ENCODE data around the gene ZNF385C. TPM values are rescaled to one million over a fixed set of nuclear protein-coding genes. Genes with fewer than 3 reads are reported as not detected.

The ZNF385C gene
- total and polyA plus RNA-seq, 2 of the 13 experiments (the other 11 are each of a cell fraction or from before 2014, with no cell fraction given) = 2.3 to 6.1 TPM

GRCh38 chr17:42002792-42003301 lies 95.4 kb downstream of the ZNF385C start (continued):
- TF ChIP-seq MXD1 (CRISPR knock-in tag; IDR thresholded peaks at IDR 0.05) = no peak
- TF ChIP-seq ZNF34 (CRISPR knock-in tag; IDR thresholded peaks at IDR 0.05; ENCODE audit: borderline replicate concordance) = no peak
- no peak for TF ChIP-seq ZNF124 (CRISPR knock-in tag; IDR thresholded peaks at IDR 0.05)
- TF ChIP-seq ZFP1 (CRISPR knock-in tag; IDR thresholded peaks at IDR 0.05) = no peak
- TF ChIP-seq ZBTB42 (CRISPR knock-in tag; IDR thresholded peaks at IDR 0.05) = no peak
- no peak for TF ChIP-seq ZNF687 (CRISPR knock-in tag; IDR thresholded peaks at IDR 0.05)
- peak; percentile 60 for TF ChIP-seq GATAD2A (CRISPR knock-in tag; IDR thresholded peaks at IDR 0.05)
- TF ChIP-seq ZNF512 (CRISPR knock-in tag; IDR thresholded peaks at IDR 0.05) = no peak
- TF ChIP-seq ZNF30 (CRISPR knock-in tag; IDR thresholded peaks at IDR 0.05) = no peak
- TF ChIP-seq FOXA1 (IDR thresholded peaks at IDR 0.05) = no peak
- peak; percentile 69 for TF ChIP-seq FOXA1 (CRISPR knock-in tag; IDR thresholded peaks at IDR 0.05)
- TF ChIP-seq NR1H2 (CRISPR knock-in tag; IDR thresholded peaks at IDR 0.05; ENCODE audit: borderline replicate concordance, low read depth) = no peak
- TF ChIP-seq PAWR (CRISPR knock-in tag; IDR thresholded peaks at IDR 0.05; ENCODE audit: borderline replicate concordance) = no peak
- TF ChIP-seq HOMEZ (CRISPR knock-in tag; IDR thresholded peaks at IDR 0.05; ENCODE audit: low read depth) = no peak; the same call in 1 of the 2 replicates
- TF ChIP-seq SATB2 (CRISPR knock-in tag; IDR thresholded peaks at IDR 0.05) = no peak
- TF ChIP-seq ZNF451 (CRISPR knock-in tag; IDR thresholded peaks at IDR 0.05) = no peak
- no peak for TF ChIP-seq ZNF136 (CRISPR knock-in tag; IDR thresholded peaks at IDR 0.05; ENCODE audit: low read depth)
- TF ChIP-seq TP53 (CRISPR knock-in tag; conservative IDR thresholded peaks at IDR 0.05) = no peak
- TF ChIP-seq ZNF841 (CRISPR knock-in tag; IDR thresholded peaks at IDR 0.05; ENCODE audit: borderline replicate concordance) = no peak
- TF ChIP-seq NR2F2 (IDR thresholded peaks at IDR 0.05; ENCODE audit: borderline replicate concordance, low read depth) = peak; percentile 36; the same call in 1 of the 2 replicates
- no peak for TF ChIP-seq ZSCAN25 (CRISPR knock-in tag; IDR thresholded peaks at IDR 0.05)
- TF ChIP-seq NCOA5 (CRISPR knock-in tag; IDR thresholded peaks at IDR 0.05) = no peak
- TF ChIP-seq NFYC (CRISPR knock-in tag; IDR thresholded peaks at IDR 0.05) = no peak
- TF ChIP-seq MTERF4 (CRISPR knock-in tag; IDR thresholded peaks at IDR 0.05) = no peak
- TF ChIP-seq WIZ (CRISPR knock-in tag; IDR thresholded peaks at IDR 0.05) = no peak
